HepG2 (cell line): ENCODE measurements around the gene GLB1L. TPM values are rescaled to one million over a fixed set of nuclear protein-coding genes. Genes with fewer than 3 reads are reported as not detected.
A peak's percentile ranks its signal among the peaks of the same experiment; 100 is the strongest.

Experiments used
- ATAC-seq: fragments of 200-7000 bp; cut with Tn5 transposase; 3 replicates; pipeline ENCODE4 v1.9.1; 2020; ENCODE audit warnings: mild to moderate bottlenecking, moderate library complexity
- BruUV-seq: library from RNA; stranded (reverse); fragments of 400-500 nt; replicated peaks from 2 replicates; lab custom pipeline; 2021; lab: Mats Ljungman, UMichigan
- CTCF ChIA-PET: fragments of 300-600 bp; formaldehyde crosslinking; extraction: SDS; loops from one replicate; lab custom pipeline; 2021; ENCODE audit warnings: low total read pairs, inconsistent platforms, low intra/inter-chr PET ratio; lab: Yijun Ruan, JAX
- POLR2A ChIA-PET: fragments of 350-600 bp; sonication (Branson Sonifier 250); formaldehyde crosslinking; loops from one replicate; lab custom pipeline; 2020; ENCODE audit warnings: antibody characterized with exemption, inconsistent platforms; lab: Yijun Ruan, JAX
- DNase-seq: peaks from one replicate; pipeline ENCODE4 v3.0.0-alpha.2; 2015; ENCODE audit warnings: low spot score
- FAIRE-seq: peaks from 3 replicates; lab custom pipeline; 2011; peaks lifted over from hg19 to GRCh38; lab: Jason Lieb, UNC
- H2AFZ ChIP-seq: one replicate; pipeline ENCODE4 v1.6.1; 2011; ENCODE audit warnings: low read length, inconsistent platforms
- H3K27ac ChIP-seq: fragments of 300-600 bp; 3 replicates; pipeline ENCODE4 v1.8.0; 2011; ENCODE audit warnings: mixed run types, mild to moderate bottlenecking, mixed read lengths, low read length, inconsistent platforms; ENCODE audit not compliant: insufficient read depth; ENCODE audit errors: extremely low read length
- H3K27me3 ChIP-seq, 2 experiments: fragments of 200-600 bp in 1 of 2; 2 replicates in 1 of 2; 3 replicates in 1 of 2; pipeline versions ENCODE4 v1.6.0 to v1.8.0; 2011; ENCODE audit warnings: low read length in 2 of 2, mild to moderate bottlenecking in 2 of 2, moderate library complexity in 2 of 2, inconsistent platforms in 1 of 2; ENCODE audit not compliant: insufficient read depth in 2 of 2, control insufficient read depth in 1 of 2
- H3K36me3 ChIP-seq, 2 experiments: fragments of 200-600 bp in 1 of 2; replicated peaks in 1 of 2; 2 replicates in 1 of 2; 3 replicates in 1 of 2; pipeline versions ENCODE4 v1.5.1 to v1.8.0; 2011; ENCODE audit warnings: low read length in 2 of 2, inconsistent platforms in 1 of 2; ENCODE audit not compliant: insufficient read depth in 2 of 2, control insufficient read depth in 1 of 2
- H3K4me1 ChIP-seq: 2 replicates; pipeline ENCODE4 v1.5.1; 2012; ENCODE audit warnings: low read length, inconsistent platforms; ENCODE audit not compliant: insufficient read depth
- H3K4me2 ChIP-seq: 2 replicates; pipeline ENCODE4 v1.6.0; 2011; ENCODE audit warnings: low read depth, low read length, inconsistent platforms
- H3K4me3 ChIP-seq, 3 experiments: fragments of 200-600 bp in 1 of 3; sonication (generic), shearing (Covaris generic) in 1 of 3; replicated peaks in 1 of 3; 2 replicates each; pipeline ENCODE4 v1.5.1; 2011 to 2016; ENCODE audit warnings: low read length in 3 of 3, inconsistent platforms in 2 of 3, low read depth in 2 of 3, mild to moderate bottlenecking in 2 of 3, control low read depth in 1 of 3, mixed read lengths in 1 of 3; ENCODE audit not compliant: insufficient read depth in 1 of 3
- H3K79me2 ChIP-seq: one replicate; pipeline ENCODE4 v1.6.1; 2011; ENCODE audit warnings: low read length, inconsistent platforms; ENCODE audit not compliant: insufficient read depth
- H3K9ac ChIP-seq: 2 replicates; pipeline ENCODE4 v1.6.0; 2011; ENCODE audit warnings: mild to moderate bottlenecking, low read depth, low read length, inconsistent platforms; ENCODE audit not compliant: insufficient read depth
- H3K9me3 ChIP-seq: 2 replicates; pipeline ENCODE4 v1.5.1; 2012; ENCODE audit warnings: mild to moderate bottlenecking, low read length
- H4K20me1 ChIP-seq: 2 replicates; pipeline ENCODE4 v1.6.0; 2011; ENCODE audit warnings: inconsistent platforms, mild to moderate bottlenecking, low read length, moderate library complexity; ENCODE audit not compliant: insufficient read depth
- AHDC1 ChIP-seq: sonication (generic); formaldehyde crosslinking; IDR thresholded peaks from 2 replicates; pipeline ENCODE4 v1.5.1; 2020; ENCODE audit warnings: mild to moderate bottlenecking, missing genetic modification reagents, borderline replicate concordance
- AHR ChIP-seq: IDR thresholded peaks from 2 replicates; pipeline ENCODE4 v1.6.1; 2018; ENCODE audit warnings: missing genetic modification reagents, missing compliant biosample characterization
- DR1 ChIP-seq: sonication (generic); formaldehyde crosslinking; IDR thresholded peaks from 2 replicates; pipeline ENCODE4 v1.8.0; 2021; ENCODE audit warnings: mild to moderate bottlenecking, missing genetic modification reagents, inconsistent platforms
- GATAD1 ChIP-seq: IDR thresholded peaks from 2 replicates; pipeline ENCODE4 v1.6.1; 2016; ENCODE audit warnings: missing genetic modification reagents, missing compliant biosample characterization
- ISL2 ChIP-seq: sonication (generic); formaldehyde crosslinking; IDR thresholded peaks from 2 replicates; pipeline ENCODE4 v1.5.0; 2020; ENCODE audit warnings: missing genetic modification reagents
- NCOA1 ChIP-seq: sonication (generic); formaldehyde crosslinking; IDR thresholded peaks from 2 replicates; pipeline ENCODE4 v1.9.0; 2021; ENCODE audit warnings: missing genetic modification reagents
- NCOR1 ChIP-seq: fragments of 200-600 bp; sonication (generic); IDR thresholded peaks from 2 replicates; pipeline ENCODE4 v1.7.0; 2017; ENCODE audit warnings: antibody characterized with exemption, low read length, borderline replicate concordance
- SNAPC2 ChIP-seq: sonication (generic); formaldehyde crosslinking; IDR thresholded peaks from 2 replicates; pipeline ENCODE4 v1.8.1; 2022; ENCODE audit warnings: mild to moderate bottlenecking, missing genetic modification reagents
- SSRP1 ChIP-seq: IDR thresholded peaks from 2 replicates; pipeline ENCODE4 v1.6.1; 2016; ENCODE audit warnings: control low read depth
- TAF1 ChIP-seq: sonication (generic); formaldehyde crosslinking; IDR thresholded peaks from 2 replicates; pipeline ENCODE4 v1.4.0; 2020; ENCODE audit warnings: missing genetic modification reagents
- TARDBP ChIP-seq: sonication (generic); formaldehyde crosslinking; IDR thresholded peaks from 2 replicates; pipeline ENCODE4 v1.8.0; 2022; ENCODE audit warnings: mild to moderate bottlenecking, missing genetic modification reagents
- TFAP4 ChIP-seq: sonication (generic); IDR thresholded peaks from 2 replicates; pipeline ENCODE4 v1.6.1; 2016; ENCODE audit warnings: low read depth, borderline replicate concordance
- ZBTB20 ChIP-seq: sonication (generic); formaldehyde crosslinking; IDR thresholded peaks from 2 replicates; pipeline ENCODE4 v1.8.1; 2023; ENCODE audit warnings: missing genetic modification reagents, low read depth, mild to moderate bottlenecking, borderline replicate concordance
- WGBS: methylation state at CpG from one replicate; pipeline ENCODE4 v1.1.6; 2017; ENCODE audit warnings: low lambda C conversion rate; 5-methylcytosine and 5-hydroxymethylcytosine counted together
- in situ Hi-C: cut with HindIII; loops from 2 replicates; pipeline ENCODE4 v1.10.0; 2017; ENCODE audit warnings: low pct_unique_long_range_greater_than_20kb; ENCODE audit not compliant: extremely low pct_ligation_motif_present
- intact Hi-C: fragments of 100-400 bp; cut with micrococcal nuclease; formaldehyde crosslinking; loops from one replicate; pipeline ENCODE4 v1.10.0; 2022; ENCODE audit not compliant: unreplicated experiment
- polyA plus RNA-seq, 8 experiments: library from polyadenylated mRNA; depleted of rRNA in 3 of 8; stranded (reverse) in 7 of 8; unstranded in 1 of 8; fragments of >200 nt; fragmentation: Illumina TruSeq in 4 of 8; extraction: Trizol in 4 of 8; gene quantifications; 2 replicates each; pipeline versions ENCODE4 v1.2.1 to v1.2.3, GENCODE V29; 2011 to 2016; ENCODE audit warnings: low read depth in 4 of 8, missing spikeins in 1 of 8, mixed read lengths in 1 of 8; ENCODE audit not compliant: insufficient read depth in 1 of 8
- total RNA-seq, 5 experiments: library from RNA; depleted of rRNA; stranded (reverse); fragments of >200 nt; fragmentation: Illumina TruSeq; extraction: Trizol; gene quantifications; 2 replicates each; pipeline ENCODE4 v1.2.3, GENCODE V29; 2016; ENCODE audit warnings: low read depth in 1 of 5
- TF ChIP-seq, protein P1 (sequence below): sonication (generic); formaldehyde crosslinking; IDR thresholded peaks from 2 replicates; pipeline ENCODE4 v1.4.0; 2020; ENCODE audit warnings: missing genetic modification reagents, borderline replicate concordance

The GLB1L gene
- total and polyA plus RNA-seq, 2 of the 13 experiments (the other 11 are each of a cell fraction or from before 2014, with no cell fraction given) = 6.8 to 7.3 TPM

- intact Hi-C loops (loop anchor here (1.0 to 2.0 kb wide), 2 partner anchors 30 to 45 kb away; partner anchors contain the start of gene DNAJB2), in situ Hi-C loops (no loop called here)
- Histone ChIP-seq H3K4me1 (peaks cover 82% of the 10 kb centered on the region), H4K20me1 (no peaks in the 10 kb centered on the region), H3K9me3 (no peaks in the 10 kb centered on the region), H3K4me3 (peak overlapping the region; percentile 24 to 61 (median 25)), H3K27me3 (peaks cover 0 to 11% of the 10 kb centered on the region in 2 experiments; a peak in 3 of 5 replicates), H3K9ac (peak overlapping the region; percentile 80), H3K36me3 (peaks cover 1 to 13% of the 10 kb centered on the region in 2 experiments; a peak in 4 of 5 replicates), H3K4me2 (peak overlapping the region; percentile 94), H2AFZ (no peak overlapping the region), H3K27ac (peak overlapping the region; percentile 91), H3K79me2 (peaks cover 14% of the 10 kb centered on the region)
- ChIA-PET CTCF (interaction anchor here (1.6 kb wide), 1 partner anchor 45 kb away, joined by 5 read pairs; no protein-coding TSS in a partner anchor), POLR2A (interaction anchor here (0.6 to 5.7 kb wide), 34 partner anchors 9 to 467 kb away, joined by 3 to 73 read pairs (median 5); partner anchors contain the start of genes ABCB6, ANKZF1, ATG9A and CNPPD1)
- WGBS = 2% methylated on average over 6 of the region's 7 CpGs
- no TSS peak for BruUV-seq
- peak; percentile 85 for ATAC-seq
- FAIRE-seq = peak; percentile 100
- peak; percentile 96 for DNase-seq
- TF ChIP-seq TARDBP (CRISPR knock-in tag) = peak; percentile 84
- TF ChIP-seq NCOR1 = peak; percentile 29; the same call in 1 of the 2 replicates
- peak; percentile 88; the same call in 1 of the 2 replicates for TF ChIP-seq SSRP1 (CRISPR knock-in tag)
- TF ChIP-seq TAF1 (CRISPR knock-in tag) = peak; percentile 70
- TF ChIP-seq TFAP4 = peak; percentile 93
- TF ChIP-seq AHDC1 (CRISPR knock-in tag) = peak; percentile 59; the same call in 1 of the 2 replicates
- TF ChIP-seq, protein P1, sequence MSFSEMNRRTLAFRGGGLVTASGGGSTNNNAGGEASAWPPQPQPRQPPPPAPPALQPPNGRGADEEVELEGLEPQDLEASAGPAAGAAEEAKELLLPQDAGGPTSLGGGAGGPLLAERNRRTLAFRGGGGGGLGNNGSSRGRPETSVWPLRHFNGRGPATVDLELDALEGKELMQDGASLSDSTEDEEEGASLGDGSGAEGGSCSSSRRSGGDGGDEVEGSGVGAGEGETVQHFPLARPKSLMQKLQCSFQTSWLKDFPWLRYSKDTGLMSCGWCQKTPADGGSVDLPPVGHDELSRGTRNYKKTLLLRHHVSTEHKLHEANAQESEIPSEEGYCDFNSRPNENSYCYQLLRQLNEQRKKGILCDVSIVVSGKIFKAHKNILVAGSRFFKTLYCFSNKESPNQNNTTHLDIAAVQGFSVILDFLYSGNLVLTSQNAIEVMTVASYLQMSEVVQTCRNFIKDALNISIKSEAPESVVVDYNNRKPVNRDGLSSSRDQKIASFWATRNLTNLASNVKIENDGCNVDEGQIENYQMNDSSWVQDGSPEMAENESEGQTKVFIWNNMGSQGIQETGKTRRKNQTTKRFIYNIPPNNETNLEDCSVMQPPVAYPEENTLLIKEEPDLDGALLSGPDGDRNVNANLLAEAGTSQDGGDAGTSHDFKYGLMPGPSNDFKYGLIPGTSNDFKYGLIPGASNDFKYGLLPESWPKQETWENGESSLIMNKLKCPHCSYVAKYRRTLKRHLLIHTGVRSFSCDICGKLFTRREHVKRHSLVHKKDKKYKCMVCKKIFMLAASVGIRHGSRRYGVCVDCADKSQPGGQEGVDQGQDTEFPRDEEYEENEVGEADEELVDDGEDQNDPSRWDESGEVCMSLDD = no peak
- TF ChIP-seq ZBTB20 (CRISPR knock-in tag) = peak; percentile 93
- peak; percentile 59 for TF ChIP-seq GATAD1 (CRISPR knock-in tag)
- no peak; the same call in 1 of the 2 replicates for TF ChIP-seq DR1 (CRISPR knock-in tag)
- TF ChIP-seq AHR (CRISPR knock-in tag) = peak; percentile 21
- TF ChIP-seq ISL2 = peak; percentile 71
- no peak for TF ChIP-seq NCOA1 (CRISPR knock-in tag)
- TF ChIP-seq SNAPC2 (CRISPR knock-in tag) = peak; percentile 95
These were observed 4.1 kb upstream of the GLB1L start for GRCh38 chr2:219249203-219249980.
